CD4-positive, alpha-beta T cell (primary cell): Measurements from ENCODE around the gene ZSCAN2. TPM values are rescaled to one million over a fixed set of nuclear protein-coding genes. Genes with fewer than 3 reads are reported as not detected.

ENCODE experiments used
- ATAC-seq: fragments of 200-7000 bp; cut with Tn5 transposase; one replicate; pipeline ENCODE4 v1.10.0; 2022; ENCODE audit warnings: mild to moderate bottlenecking; ENCODE audit not compliant: poor library complexity
- CTCF ChIA-PET: fragments of 350-600 bp; sonication (Branson Sonifier 250); formaldehyde crosslinking; loops from one replicate; lab custom pipeline; 2021; ENCODE audit warnings: antibody characterized with exemption, inconsistent platforms; lab: Charles Lee
- POLR2A ChIA-PET: fragments of 350-600 bp; sonication (Branson Sonifier 250); formaldehyde crosslinking; loops from one replicate; lab custom pipeline; 2021; ENCODE audit warnings: antibody characterized with exemption, inconsistent platforms; lab: Charles Lee
- DNase-seq, 14 experiments: peaks; one replicate each; pipeline ENCODE4 v3.0.0-alpha.2; 2013 to 2020; ENCODE audit warnings: mixed read lengths in 2 of 14
- H3K27ac ChIP-seq, 2 donors: one replicate each; pipeline versions ENCODE4 v1.5.1 to v1.7.0; 2013; ENCODE audit warnings: low read length in 2 of 2, low read depth in 1 of 2, mild to moderate bottlenecking in 1 of 2
- H3K27me3 ChIP-seq, 2 experiments: 1 replicate in 1 of 2; 2 replicates in 1 of 2; pipeline versions ENCODE4 v1.6.1 to v1.7.0; 2013; ENCODE audit warnings: low read length in 2 of 2, control low read depth in 1 of 2, mild to moderate bottlenecking in 1 of 2, moderate library complexity in 1 of 2; ENCODE audit not compliant: insufficient read depth in 2 of 2, control insufficient read depth in 1 of 2
- H3K36me3 ChIP-seq: one replicate; pipeline ENCODE4 v1.6.1; 2013; ENCODE audit warnings: low read length, control low read depth; ENCODE audit not compliant: insufficient read depth
- H3K4me1 ChIP-seq: one replicate; pipeline ENCODE4 v1.6.1; 2013; ENCODE audit warnings: low read length, control low read depth; ENCODE audit not compliant: insufficient read depth
- H3K4me3 ChIP-seq: one replicate; pipeline ENCODE4 v1.5.1; 2013; ENCODE audit warnings: mild to moderate bottlenecking, low read length, moderate library complexity
- H3K9me3 ChIP-seq, 2 experiments: 1 replicate in 1 of 2; 2 replicates in 1 of 2; pipeline versions ENCODE4 v1.6.1 to v1.7.0; 2013; ENCODE audit warnings: low read length in 2 of 2, mild to moderate bottlenecking in 2 of 2, control low read depth in 1 of 2, moderate library complexity in 1 of 2; ENCODE audit not compliant: control insufficient read depth in 1 of 2, insufficient read depth in 1 of 2
- H3K27ac Mint-ChIP-seq: one replicate; pipeline ENCODE4 v1.8.0; 2020; ENCODE audit warnings: mixed read lengths
- H3K27me3 Mint-ChIP-seq: one replicate; pipeline ENCODE4 v1.8.0; 2021; ENCODE audit warnings: mixed read lengths
- H3K36me3 Mint-ChIP-seq: one replicate; pipeline ENCODE4 v1.8.0; 2021; ENCODE audit warnings: low read depth, mixed read lengths
- H3K4me1 Mint-ChIP-seq: one replicate; pipeline ENCODE4 v1.8.0; 2021; ENCODE audit warnings: low read depth, mixed read lengths
- H3K4me3 Mint-ChIP-seq: one replicate; pipeline ENCODE4 v1.8.0; 2020; ENCODE audit warnings: mild to moderate bottlenecking, mixed read lengths
- H3K9me3 Mint-ChIP-seq: one replicate; pipeline ENCODE4 v1.8.0; 2020; ENCODE audit warnings: mixed read lengths
- CTCF ChIP-seq: fragments of 200-600 bp; IDR thresholded peaks from one replicate; pipeline ENCODE4 v1.8.0; 2022; ENCODE audit warnings: antibody characterized with exemption, mild to moderate bottlenecking
- intact Hi-C, 2 experiments: fragments of 100-400 bp; cut with DNase I in 1 of 2; cut with micrococcal nuclease in 1 of 2; formaldehyde crosslinking; loops; one replicate each; pipeline versions ENCODE4 v1.15.1 to v1.9.0; 2023 to 2025; cut with DNase I, micrococcal nuclease
- total RNA-seq, 174 experiments: library from RNA in 2 of 174; stranded (reverse) in 2 of 174; gene quantifications; one replicate each; pipeline ENCODE4 v1.2.3 and lab custom pipeline; 2021 to 2026

The ZSCAN2 gene
- total RNA-seq, 2 experiments from 2014 or later, result 3.8 to 5.0 TPM

GRCh38 chr15:84598250-84598649, 2.6 kb upstream of the ZSCAN2 start:
- H3K27me3 ChIP-seq, result no peaks in the 10 kb centered on the region
- peak overlapping the region; percentile 58 for H3K27ac ChIP-seq
- H3K9me3 ChIP-seq, result no peaks in the 10 kb centered on the region
- ATAC-seq (peak; percentile 53), DNase-seq (peak in 8 of 14 experiments; percentile 15 to 84 (median 34))
- intact Hi-C loops, result loop anchor here in 1 of 2 experiments (1.0 kb wide), 1 partner anchor 35 kb away; no protein-coding TSS in a partner anchor
- no peaks in the 10 kb centered on the region for H3K36me3 ChIP-seq
- Mint-ChIP-seq H3K4me3 (peak overlapping the region; percentile 82), H3K36me3 (peaks cover 11% of the 10 kb centered on the region), H3K27me3 (no peaks in the 10 kb centered on the region), H3K4me1 (peaks cover 58% of the 10 kb centered on the region), H3K27ac (peak overlapping the region; percentile 78), H3K9me3 (no peaks in the 10 kb centered on the region)
- ChIA-PET POLR2A (interaction anchor here (0.8 to 6.0 kb wide), 13 partner anchors 9 to 383 kb away, joined by 3 to 122 read pairs (median 4); partner anchors contain the start of genes SEC11A and WDR73), CTCF (interaction anchor here (0.7 to 2.1 kb wide), 7 partner anchors 10 to 330 kb away, joined by 3 to 21 read pairs (median 7); no protein-coding TSS in a partner anchor)
- H3K4me3 ChIP-seq, result peak overlapping the region; percentile 6
- TF ChIP-seq CTCF, result no peak
- H3K4me1 ChIP-seq, result peaks cover 41% of the 10 kb centered on the region

- Histone ChIP-seq H3K27me3 (no peaks in the 10 kb centered on the region), H3K4me3 (no peak overlapping the region), H3K4me1 (peaks cover 44% of the 10 kb centered on the region), H3K27ac (peak overlapping the region; percentile 58), H3K9me3 (no peaks in the 10 kb centered on the region), H3K36me3 (peaks cover 4% of the 10 kb centered on the region)
- ChIA-PET CTCF (interaction anchor here (0.7 to 2.1 kb wide), 8 partner anchors 11 to 329 kb away, joined by 3 to 21 read pairs (median 6); no protein-coding TSS in a partner anchor), POLR2A (interaction anchor here (1.1 to 6.0 kb wide), 10 partner anchors 8 to 382 kb away, joined by 3 to 122 read pairs (median 6); partner anchors contain the start of genes SEC11A and WDR73)
- Mint-ChIP-seq H3K36me3 (peaks cover 18% of the 10 kb centered on the region), H3K27ac (peak overlapping the region; percentile 78), H3K4me1 (peaks cover 60% of the 10 kb centered on the region), H3K4me3 (peak overlapping the region; percentile 82), H3K27me3 (no peaks in the 10 kb centered on the region), H3K9me3 (no peaks in the 10 kb centered on the region)
- ATAC-seq (no peak), DNase-seq (peak in 5 of 14 experiments; percentile 3 to 49 (median 30))
- intact Hi-C loops, result loop anchor here (1.0 kb wide), 2 partner anchors 34 to 54 kb away; no protein-coding TSS in a partner anchor
- peak; percentile 15 for TF ChIP-seq CTCF
Measured at GRCh38 chr15:84598993-84599392, 1.8 kb upstream of the ZSCAN2 start.

GRCh38 chr15:84599906-84600305, 903 bp upstream of the ZSCAN2 start:
- peaks cover 59% of the 10 kb centered on the region for H3K4me1 Mint-ChIP-seq
- Histone ChIP-seq H3K36me3 (peaks cover 4% of the 10 kb centered on the region), H3K4me3 (peak overlapping the region; percentile 95), H3K27ac (no peak overlapping the region), H3K9me3 (no peaks in the 10 kb centered on the region), H3K4me1 (peaks cover 53% of the 10 kb centered on the region), H3K27me3 (no peaks in the 10 kb centered on the region)
- ATAC-seq (no peak), DNase-seq (no peak)
- TF ChIP-seq CTCF, result no peak
- peak overlapping the region; percentile 78 for H3K27ac Mint-ChIP-seq
- H3K36me3 Mint-ChIP-seq, result peaks cover 25% of the 10 kb centered on the region
- ChIA-PET CTCF (interaction anchor here (1.4 to 2.1 kb wide), 4 partner anchors 12 to 328 kb away, joined by 3 to 21 read pairs (median 6); partner anchors contain the start of gene WDR73), POLR2A (interaction anchor here (1.1 to 6.0 kb wide), 5 partner anchors 12 to 150 kb away, joined by 4 to 122 read pairs (median 5); partner anchors contain the start of gene WDR73)
- intact Hi-C loops, result loop anchor here (1.0 to 5.0 kb wide), 5 partner anchors 31 to 387 kb away; partner anchors contain the start of genes PDE8A (in 1 of the 2) and ZNF592 (in 1 of the 2)
- no peaks in the 10 kb centered on the region for H3K27me3 Mint-ChIP-seq
- H3K4me3 Mint-ChIP-seq, result peak overlapping the region; percentile 82
- no peaks in the 10 kb centered on the region for H3K9me3 Mint-ChIP-seq
